HG03066 (cell line): ENCODE results near the gene PDZD7.

ENCODE experiments used
- ATAC-seq: cut with Tn5 transposase; IDR thresholded peaks from one replicate; pipeline ENCODE4 v1.9.1; 2021; ENCODE audit warnings: low read depth; ENCODE audit not compliant: unreplicated experiment

PDZD7 gene

DNA sequence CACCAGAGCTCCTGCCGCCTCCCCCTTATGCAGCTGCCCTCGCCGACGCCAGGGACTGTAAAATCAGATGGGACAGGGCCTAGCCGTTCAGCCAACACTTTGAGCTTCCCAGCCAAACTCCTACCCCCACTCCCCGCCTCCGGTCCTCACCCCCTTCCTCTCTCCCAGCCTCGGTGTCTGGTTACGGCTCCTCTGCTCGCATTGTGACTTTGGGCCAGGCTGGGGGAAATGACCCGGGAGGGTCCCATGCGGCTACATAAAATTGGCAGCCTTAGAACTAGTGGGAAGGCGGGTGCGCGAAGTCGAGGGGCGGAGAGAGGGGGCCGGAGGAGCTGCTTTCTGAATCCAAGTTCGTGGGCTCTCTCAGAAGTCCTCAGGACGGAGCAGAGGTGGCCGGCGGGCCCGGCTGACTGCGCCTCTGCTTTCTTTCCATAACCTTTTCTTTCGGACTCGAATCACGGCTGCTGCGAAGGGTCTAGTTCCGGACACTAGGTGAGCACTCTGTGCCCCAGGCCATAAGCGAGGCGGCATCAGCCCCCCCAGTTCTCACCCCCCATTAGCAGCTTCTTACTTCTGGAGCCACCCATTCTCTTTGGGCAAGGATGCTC lies 30.8 kb upstream of the PDZD7 start, which contains the start of gene KAZALD1:
KAZALD1 (plus strand) TSS at position 366 of the 608 bp plus-strand sequence. CDS start 604 bp downstream, outside the sequence.
- peak; percentile 5 for ATAC-seq

DNA sequence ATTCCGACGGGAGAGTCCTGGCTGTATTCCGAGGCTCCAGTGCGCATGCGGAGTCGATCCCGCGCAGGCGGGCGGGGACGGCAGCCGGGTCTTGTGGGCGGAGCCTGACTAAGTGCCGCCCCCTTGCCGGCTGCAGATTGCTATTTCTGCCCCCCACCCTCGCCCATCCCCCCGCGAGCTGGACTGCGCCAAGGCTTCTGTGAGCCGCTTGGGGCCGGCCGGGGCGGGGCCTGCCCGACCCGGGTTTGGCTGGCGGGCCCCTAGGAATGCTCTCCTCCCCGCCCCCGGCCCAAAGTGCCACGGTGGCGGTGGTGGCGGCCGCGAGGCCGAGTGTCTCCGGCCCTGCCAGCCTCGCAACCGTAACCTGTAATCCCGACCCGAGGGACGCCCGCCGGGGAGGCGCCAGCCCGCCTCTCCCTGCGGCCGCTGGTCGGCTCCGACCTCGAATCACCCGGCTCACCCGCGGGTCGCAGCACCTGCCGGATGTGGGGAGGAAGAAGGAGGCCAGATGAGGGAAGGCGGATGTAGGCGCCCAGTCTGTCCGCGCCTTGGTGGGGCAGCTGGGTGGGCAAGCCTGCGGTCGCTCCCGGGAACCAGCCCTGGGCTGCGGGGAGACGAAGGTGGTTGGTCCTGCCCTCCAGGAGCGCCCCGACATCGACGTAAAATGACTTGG lies 30.2 kb upstream of the PDZD7 start:
- ATAC-seq: peak; percentile 49

DNA sequence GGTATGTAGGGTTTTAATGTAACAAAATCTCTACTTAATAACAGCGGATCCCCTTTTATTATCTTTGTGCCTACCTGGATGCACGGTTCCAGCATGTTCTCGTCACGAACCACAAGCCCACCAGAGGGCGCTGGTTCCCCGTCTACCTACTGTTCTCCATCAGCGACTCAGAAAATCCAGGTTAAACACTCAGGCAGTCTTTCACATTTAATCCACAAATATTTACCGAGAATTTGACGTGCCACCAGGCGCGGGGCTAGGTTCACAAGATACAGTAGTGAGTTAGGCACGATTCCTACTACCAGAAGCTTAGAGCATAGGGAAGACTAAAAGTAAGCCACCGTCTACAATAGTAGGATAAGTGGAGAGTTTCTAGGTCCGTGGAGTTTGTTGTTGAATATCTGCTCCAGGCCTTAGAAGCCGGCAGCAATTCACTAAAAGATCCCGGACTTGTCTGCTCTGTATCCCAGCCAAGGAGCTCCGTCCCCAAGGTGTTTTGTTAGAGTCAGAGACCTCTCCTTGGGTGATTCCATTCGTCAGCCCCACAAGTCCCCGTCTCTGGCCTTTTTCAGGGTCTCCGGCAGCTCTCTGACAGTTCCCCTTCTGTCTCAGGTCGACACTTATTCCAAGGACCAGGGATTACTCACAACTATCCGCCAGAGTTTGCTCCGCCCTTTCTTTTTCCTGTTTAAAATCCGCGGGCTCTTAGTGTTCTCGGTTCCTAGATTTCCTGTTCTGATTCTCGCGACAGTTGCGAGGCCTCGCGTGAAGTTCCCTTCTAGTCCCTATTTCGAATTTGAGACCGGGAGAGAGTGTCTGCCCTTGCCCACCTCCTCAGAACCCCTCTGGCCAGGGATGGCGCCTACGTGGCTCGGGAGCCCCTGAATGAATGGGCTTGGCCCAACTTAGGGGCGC lies 29.4 kb upstream of the PDZD7 start:
- ATAC-seq: peak; percentile 43

DNA sequence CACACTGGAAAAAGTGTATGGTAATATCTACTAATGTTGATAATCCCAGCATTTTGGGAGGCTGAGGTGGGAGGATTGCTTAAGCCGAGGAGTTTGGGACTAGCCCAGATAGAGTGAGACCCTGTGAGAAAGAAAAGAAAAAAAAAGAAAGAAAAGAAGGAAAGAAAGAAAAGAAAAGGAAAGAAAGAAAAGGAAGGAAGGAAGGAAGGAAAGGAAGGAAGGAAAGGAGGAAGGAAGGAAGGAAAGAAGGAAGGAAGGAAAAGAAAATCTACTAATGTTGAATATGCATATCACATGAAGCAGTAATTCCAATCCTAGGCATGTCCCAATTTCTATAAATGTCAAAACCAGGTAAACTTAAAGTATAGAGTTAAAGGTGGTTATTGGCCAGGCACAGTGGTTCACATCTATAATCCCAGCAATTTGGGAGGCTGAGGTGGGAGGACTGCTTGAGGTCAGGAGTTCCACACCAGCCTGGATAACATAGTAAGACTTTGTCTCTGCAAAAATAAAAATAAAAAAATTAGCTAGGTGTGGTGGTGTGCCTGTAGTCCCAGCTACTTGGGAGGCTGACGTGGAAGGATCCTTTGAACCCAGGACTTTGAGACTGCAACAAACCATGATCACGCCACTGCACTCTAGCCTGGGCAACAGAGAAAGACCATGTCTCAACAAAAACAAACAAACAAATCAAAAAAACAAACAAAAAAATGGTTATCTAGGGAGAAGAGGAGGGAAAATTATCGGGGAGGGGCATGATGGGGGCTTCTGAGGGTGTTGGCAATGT lies 25.6 kb upstream of the PDZD7 start:
- no peak for ATAC-seq

DNA sequence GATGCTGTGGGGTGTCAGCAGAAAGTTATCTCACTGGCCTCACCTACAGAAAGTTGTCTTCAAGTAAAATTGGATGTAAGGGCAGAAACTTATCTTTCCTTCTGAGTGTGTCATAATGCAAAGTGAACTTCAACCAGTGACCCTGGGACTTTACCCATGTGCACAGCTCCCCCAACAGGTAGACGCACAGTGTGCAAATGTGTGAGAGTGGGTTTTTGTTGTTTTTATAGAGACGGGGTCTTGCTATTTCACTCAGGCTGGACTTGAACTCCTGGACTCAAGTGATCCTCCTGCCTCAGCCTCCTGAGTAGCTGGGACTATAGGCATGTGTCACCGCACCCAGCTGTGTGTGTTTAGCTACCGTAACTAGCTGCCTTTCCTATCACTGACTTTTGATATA lies 24.5 kb upstream of the PDZD7 start:
- no peak for ATAC-seq

DNA sequence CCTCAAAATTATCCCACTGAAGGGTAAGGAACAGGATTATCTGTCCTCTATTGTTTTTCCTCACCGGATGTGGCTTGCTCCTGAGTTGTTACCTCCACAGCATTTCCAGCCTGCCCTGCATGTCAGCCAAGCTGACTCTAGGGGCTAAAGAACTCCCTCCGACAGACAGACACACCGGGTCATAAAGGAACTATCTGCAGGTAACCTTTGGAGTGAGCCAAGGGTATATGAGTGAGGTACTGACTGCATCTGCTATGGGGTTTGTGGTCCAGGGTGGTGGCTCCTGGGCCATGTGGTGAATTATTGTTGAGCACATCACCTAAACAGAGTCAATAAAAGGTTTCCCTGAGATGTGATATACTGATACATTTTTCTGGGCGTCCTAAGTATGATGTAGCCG lies 23.9 kb upstream of the PDZD7 start:
- ATAC-seq: no peak

DNA sequence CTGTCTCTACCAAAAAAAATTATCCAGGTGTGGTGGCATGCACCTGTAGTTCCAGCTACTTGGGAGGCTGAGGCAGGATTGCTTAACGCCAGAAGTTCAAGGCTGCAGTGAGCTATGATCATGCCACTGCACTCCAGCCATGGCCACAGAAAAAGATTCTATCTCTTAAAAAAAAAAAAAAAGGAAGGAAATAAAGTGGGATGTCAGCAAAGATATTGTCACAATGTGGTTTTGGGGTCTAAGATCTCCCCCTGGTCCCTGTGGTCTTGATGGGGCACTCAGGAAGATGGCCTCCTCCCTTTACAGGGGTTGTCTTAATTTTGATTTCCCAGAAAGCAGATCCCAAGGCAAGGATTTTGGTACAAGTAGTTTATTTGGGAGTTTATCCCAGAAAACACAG lies 23.4 kb upstream of the PDZD7 start:
- ATAC-seq: no peak

DNA sequence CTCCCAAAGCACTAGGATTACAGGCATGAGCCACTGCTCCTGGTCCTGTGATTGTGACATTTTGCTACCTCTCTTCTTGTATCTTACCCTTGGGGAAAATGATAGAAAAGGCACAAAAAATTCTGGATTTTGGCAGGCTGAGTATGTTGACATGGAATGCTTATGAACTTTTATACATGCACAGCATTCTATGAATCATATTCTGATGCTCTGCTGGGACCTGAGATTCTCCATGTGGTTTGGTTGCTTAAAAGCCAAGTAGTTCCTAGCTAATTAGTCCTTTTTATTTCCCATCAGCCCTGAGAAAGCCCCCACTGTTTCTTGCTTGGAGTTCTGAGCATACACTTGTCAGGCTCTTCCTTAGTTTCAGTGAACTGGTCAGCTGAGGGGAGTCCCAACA lies 22.6 kb upstream of the PDZD7 start:
- no peak for ATAC-seq

DNA sequence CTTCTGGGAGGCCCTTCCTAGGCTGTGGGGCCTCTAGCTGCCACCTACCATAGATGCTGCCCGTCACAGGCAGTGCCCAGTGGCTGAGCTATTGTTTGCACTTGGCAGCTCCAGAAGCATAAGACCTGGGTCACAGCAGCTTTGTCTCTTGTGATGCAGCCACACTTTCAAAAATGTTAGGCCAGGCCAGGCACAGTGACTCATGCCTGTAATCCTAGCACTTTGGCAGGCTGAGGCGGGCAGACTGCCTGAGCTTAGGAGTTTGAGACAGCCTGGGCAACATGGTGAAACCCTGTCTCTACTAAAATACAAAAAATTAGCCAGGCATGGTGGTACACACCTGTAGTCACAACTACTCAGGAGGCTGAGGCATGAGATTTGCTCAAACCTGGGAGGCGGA lies 21.4 kb upstream of the PDZD7 start:
- no peak for ATAC-seq

DNA sequence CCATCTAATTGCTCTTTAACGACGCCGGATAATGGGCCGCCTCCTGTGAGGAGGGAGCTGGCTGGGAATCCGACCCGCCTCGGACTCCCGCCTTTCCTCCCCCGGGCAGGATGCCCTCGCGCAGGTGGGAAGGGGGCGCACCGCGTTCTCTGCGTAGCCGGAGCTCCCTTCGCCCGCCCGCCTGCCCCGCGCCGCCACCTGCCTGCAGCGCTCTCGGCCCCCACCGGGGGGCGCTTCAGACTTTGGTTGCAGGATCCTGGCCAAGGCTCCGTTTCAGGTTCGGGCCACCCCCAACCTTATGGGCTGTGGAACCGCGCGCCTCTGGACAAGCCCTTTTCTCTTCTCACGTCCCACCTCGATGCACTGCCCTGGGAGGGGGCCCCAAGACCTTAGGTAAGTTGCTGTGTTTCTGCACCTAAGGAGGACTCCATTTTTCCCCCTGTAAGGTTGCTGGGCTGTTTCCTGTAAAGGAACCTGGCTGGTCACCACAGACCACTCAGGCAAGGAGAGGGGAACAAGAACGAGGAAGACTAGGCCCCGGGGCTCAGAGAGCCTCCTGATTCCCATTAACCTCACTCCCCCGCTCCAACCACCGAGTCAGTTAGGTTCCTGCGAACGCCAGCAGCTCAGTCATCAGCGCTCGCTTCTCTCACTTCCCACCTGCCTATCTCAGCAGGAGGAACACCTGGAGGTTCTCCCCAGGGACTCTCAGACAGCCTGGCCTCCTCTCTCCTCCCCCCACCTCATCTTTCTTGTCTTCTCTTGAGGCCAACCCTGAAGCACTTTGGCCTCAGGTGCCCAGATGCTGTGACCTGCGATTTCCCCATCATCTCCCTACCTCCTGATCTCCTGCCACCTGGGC lies 19.5 kb upstream of the PDZD7 start:
- no peak for ATAC-seq

DNA sequence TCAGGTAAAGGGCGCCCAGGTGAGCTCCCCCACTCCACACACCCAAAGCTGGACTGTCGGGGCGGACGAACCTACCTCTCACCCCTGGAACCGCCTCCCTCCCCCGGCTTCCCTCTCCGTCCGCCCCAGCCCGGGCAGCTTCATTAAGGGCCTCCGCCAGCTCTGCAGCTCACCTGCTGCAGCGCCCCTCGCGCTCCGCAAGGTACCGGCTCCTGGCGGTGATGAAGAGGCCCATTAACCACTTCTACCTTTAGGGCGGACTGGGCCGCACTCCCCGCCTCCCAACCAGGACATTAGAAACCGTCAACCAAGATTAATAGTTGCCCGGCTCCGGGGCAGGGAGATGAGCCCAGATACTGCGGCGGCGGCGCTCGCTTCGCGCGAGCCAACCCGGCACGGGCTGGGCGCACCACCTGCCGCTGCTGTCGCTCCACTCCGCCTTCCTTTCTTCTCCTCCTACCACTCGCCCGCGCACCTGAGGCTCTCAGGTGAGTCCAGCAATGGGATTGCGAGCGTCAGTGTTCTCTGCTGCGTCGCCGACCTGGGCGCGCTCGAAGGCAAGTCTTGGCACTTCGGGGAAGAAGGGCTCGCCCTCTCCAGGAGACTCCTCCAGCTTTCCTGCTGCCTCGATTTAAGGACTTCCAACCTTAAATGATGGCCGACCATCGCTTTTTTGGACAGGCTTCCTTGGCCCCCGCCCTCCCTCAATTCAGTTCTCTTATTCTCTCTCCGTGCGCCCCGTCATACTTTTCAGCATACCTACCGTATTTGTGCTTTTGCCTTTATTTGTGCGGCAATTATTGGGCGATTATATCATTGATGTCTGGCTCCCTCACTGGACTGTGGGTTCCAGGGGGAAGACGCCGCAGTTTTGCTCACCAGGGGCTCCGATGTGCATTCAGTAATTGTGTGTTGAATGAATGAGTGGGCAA lies 17.3 kb upstream of the PDZD7 start:
- no peak for ATAC-seq

DNA sequence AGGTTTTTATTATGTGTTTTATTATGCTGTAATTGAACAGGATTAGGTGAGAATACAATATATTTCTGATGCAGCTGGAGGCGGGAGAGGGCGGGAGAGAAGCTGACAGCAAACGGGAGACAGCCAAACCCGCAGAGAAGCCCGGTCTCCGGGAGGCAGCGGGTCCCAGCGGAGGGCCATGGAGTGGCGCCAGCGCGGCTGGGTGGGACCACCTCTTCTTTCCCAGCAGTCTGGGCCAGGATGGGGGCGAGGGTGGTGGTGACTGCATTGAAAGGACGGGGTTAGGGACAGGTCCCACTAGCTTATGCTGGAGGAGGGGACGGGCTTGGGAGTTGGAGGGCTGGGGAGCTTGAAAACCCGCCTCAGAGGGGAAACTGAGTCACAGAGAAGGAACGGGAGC lies 16.3 kb upstream of the PDZD7 start:
- ATAC-seq: no peak

DNA sequence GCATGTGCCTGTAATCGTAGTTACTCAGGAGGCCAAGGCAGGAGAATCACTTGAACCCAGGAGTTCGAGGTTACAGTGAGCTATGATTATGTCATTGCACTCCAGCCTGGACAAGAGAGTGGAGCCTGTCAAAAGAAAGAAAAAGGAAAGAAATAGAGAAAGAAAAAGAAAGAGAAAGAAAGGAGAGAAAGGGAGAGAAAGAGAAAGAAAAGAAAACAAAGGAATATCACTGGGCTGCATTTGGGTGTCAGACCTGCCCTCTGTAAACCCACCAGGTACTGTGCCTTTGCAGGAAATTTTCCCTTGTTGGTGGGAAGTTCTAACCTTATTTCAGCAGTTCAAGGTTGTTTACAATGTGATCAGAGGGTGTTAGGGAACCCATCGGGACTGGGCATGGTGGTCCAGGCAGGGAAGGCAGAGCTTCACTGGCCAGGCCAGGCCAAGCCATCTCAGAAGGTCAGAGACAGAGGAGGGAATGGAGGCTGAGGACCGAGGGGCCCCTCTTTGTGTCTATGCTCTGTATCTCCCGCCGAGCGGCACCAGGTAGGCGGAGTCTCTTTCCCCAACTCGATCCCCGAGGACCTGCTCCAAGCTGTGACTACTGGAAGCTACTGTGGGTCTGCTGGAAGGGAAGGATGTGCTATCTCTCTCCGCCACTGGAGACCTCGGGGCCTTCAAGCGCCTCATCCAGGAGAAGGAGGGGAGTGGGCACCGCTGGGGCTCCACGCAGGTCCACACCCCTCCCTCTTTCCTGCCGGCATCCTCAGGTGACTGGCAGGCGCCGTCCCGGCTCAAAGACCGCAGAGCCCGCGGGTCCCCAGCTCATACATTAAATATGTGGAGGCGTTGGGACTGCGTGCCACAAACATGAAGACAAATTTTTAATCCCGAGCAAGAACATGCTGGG lies 15.7 kb upstream of the PDZD7 start:
- no peak for ATAC-seq

DNA sequence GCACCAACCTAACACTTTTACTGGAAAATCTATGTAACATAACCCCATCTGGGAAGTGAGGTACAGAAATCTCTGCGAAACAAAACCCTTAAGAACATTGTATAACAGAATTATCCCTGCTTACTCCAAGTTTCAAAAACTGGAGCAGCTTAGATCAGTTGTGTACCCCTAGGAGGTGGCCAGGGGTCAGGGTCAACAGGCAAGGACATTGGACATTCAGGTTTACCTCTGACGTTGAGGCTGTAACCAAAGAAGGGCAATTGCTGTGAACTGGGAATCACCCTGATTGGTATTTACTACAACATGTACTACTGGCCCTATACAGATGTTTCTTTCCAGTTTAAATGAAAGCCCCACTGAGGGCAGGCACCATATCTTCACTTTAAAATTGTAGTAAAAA lies 13.2 kb upstream of the PDZD7 start:
- no peak for ATAC-seq

DNA sequence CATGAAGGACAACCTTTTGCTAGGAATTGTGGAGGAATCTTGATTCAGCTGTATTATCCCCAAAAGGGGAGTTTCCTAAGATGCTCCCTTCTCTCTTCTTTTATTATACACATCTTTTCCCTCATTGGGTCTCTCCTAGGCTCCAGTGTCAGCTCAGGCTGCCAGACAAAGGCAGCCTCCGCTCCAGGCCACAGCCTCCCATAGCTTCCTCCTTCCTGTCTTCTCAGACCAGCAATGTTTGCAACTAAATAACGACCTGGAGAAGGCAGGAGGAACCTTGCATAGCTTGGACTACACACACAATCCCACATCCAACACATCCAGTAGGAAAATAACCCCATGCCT lies 12.4 kb upstream of the PDZD7 start:
- ATAC-seq: no peak

DNA sequence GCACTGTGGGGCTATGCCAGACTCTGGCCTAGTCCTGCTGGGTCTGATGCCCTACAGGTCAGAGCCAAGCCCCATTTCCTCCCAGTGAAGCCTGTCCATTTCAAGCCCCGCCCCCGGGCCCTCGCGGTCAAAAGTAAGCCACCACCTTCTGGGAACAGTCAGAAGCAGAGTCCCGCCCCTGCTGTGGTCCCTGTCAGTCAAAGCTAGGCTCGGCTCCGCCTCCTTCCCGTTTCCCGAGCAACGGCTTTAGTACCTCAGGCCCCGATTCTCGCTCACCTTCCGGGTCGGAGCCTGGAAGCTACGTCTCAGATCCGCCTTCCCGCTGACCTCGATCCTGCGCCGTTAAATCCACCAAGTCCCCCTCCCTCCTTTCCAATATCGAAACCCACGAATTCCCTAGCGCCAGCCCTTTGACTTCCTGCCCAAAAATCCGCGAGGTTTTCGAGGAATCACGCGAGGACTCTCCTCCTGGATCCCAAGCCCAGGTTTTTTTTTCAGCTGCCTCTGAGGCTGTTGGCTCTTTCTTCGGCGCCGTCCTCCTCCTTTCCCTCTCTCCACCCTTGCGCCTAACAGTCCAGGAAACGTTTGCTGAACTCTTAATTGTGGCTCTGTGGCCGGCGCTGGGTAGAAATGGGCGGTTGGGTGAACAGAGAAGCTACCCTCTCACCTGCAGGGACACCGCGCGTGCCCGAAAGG lies 11.9 kb upstream of the PDZD7 start:
- peak; percentile 93 for ATAC-seq

DNA sequence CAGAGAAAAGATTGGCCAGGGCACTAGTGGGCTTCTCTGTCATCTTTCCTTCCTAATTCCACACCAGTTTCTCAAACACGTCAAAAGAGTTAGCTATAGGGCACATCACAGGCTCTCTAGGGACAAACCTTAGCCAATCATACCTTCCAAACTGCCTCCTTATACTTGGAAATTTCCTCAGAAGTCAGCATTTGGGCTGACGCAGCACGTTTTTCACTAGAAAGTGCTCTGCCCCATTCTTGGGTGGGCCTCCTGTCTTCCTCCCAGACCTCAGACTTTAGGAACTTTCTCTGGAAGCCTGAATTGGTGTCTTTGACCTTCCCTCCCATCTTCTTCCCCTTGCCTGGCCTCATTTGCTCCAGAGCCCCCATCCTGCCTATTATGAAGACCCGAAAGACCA lies 11.2 kb upstream of the PDZD7 start:
- ATAC-seq: no peak
